ENCODE results near the gene SEMA3F.

GRCh38 chr3:50189274-50189673 is 34.1 kb downstream of the SEMA3F start:
- no peak for TF ChIP-seq EZH2 (IDR thresholded peaks at IDR 0.05)
- TF ChIP-seq CTCF (IDR thresholded peaks at IDR 0.05) = peak; percentile 85
